K562 (cell line): ENCODE data around the gene ATG7. TPM values are rescaled to one million over a fixed set of nuclear protein-coding genes. Genes with fewer than 3 reads are reported as not detected.

Source experiments
- ATAC-seq: fragments of 200-7000 bp; cut with Tn5 transposase; 3 replicates; pipeline ENCODE4 v1.9.1; 2020; ENCODE audit warnings: moderate library complexity
- BruUV-seq: library from RNA; stranded (reverse); fragments of 400-500 nt; replicated peaks from 2 replicates; lab custom pipeline; 2021; lab: Mats Ljungman, UMichigan
- CTCF ChIA-PET: fragments of 300-600 bp; formaldehyde crosslinking; extraction: SDS; loops from one replicate; lab custom pipeline; 2021; ENCODE audit warnings: low intra/inter-chr PET ratio; lab: Yijun Ruan, JAX
- POLR2A ChIA-PET: fragments of 300-600, 350-650 bp; sonication (Branson Sonifier 250); formaldehyde crosslinking; extraction: SDS; loops from one replicate; lab custom pipeline; 2021; ENCODE audit warnings: antibody characterized with exemption, inconsistent platforms; lab: Yijun Ruan, JAX
- DNase-seq, 4 experiments: peaks; one replicate each; pipeline versions ENCODE4 v3.0.0 to v3.0.0-alpha.2; 2011 to 2018; ENCODE audit warnings: low spot score in 3 of 4, mixed read lengths in 3 of 4; ENCODE audit errors: extremely low read depth in 1 of 4
- FAIRE-seq: peaks from 2 replicates; lab custom pipeline; 2011; peaks lifted over from hg19 to GRCh38; lab: Jason Lieb, UNC
- H2AFZ ChIP-seq: 2 replicates; pipeline ENCODE4 v1.6.0; 2011; ENCODE audit warnings: low read depth, low read length, control low read depth, inconsistent platforms
- H3K27ac ChIP-seq: fragments of 200-600 bp; 3 replicates; pipeline ENCODE4 v1.8.0; 2011; ENCODE audit warnings: low read depth, mild to moderate bottlenecking, control low read depth, inconsistent platforms, low read length, moderate library complexity, mixed read lengths; ENCODE audit errors: extremely low read depth
- H3K27me3 ChIP-seq, 2 experiments: fragments of 300-600 bp in 1 of 2; 2 replicates in 1 of 2; 3 replicates in 1 of 2; pipeline versions ENCODE4 v1.6.0 to v1.8.0; 2011; ENCODE audit warnings: inconsistent platforms in 2 of 2, low read length in 2 of 2, mild to moderate bottlenecking in 1 of 2, mixed read lengths in 1 of 2, moderate library complexity in 1 of 2; ENCODE audit not compliant: control insufficient read depth in 2 of 2, insufficient read depth in 2 of 2
- H3K36me3 ChIP-seq: fragments of 300-600 bp; 3 replicates; pipeline ENCODE4 v1.8.0; 2011; ENCODE audit warnings: mild to moderate bottlenecking, low read length, inconsistent platforms; ENCODE audit not compliant: control insufficient read depth, insufficient read depth
- H3K4me1 ChIP-seq, 2 experiments: fragments of 200-600 bp in 1 of 2; replicated peaks in 1 of 2; 2 replicates in 1 of 2; 3 replicates in 1 of 2; pipeline versions ENCODE4 v1.5.1 to v1.8.0; 2011; ENCODE audit warnings: inconsistent platforms in 2 of 2, low read length in 2 of 2, mild to moderate bottlenecking in 1 of 2, mixed read lengths in 1 of 2, moderate library complexity in 1 of 2; ENCODE audit not compliant: control insufficient read depth in 2 of 2, insufficient read depth in 2 of 2
- H3K4me2 ChIP-seq: 2 replicates; pipeline ENCODE4 v1.6.1; 2011; ENCODE audit warnings: low read length, control low read depth, inconsistent platforms, mixed read lengths; ENCODE audit not compliant: insufficient read depth
- H3K4me3 ChIP-seq: fragments of 200-600 bp; sonication (generic), shearing (Covaris generic); 2 replicates; pipeline ENCODE4 v1.5.1; 2016; ENCODE audit warnings: control low read depth, inconsistent platforms
- H3K79me2 ChIP-seq: fragments of 200-600 bp; 3 replicates; pipeline ENCODE4 v1.8.0; 2011; ENCODE audit warnings: low read length, inconsistent platforms; ENCODE audit not compliant: control insufficient read depth, insufficient read depth
- H3K9ac ChIP-seq, 2 experiments: 2 replicates each; pipeline versions ENCODE4 v1.6.0 to v1.6.1; 2011; ENCODE audit warnings: low read depth in 2 of 2, low read length in 2 of 2, control low read depth in 1 of 2, inconsistent platforms in 1 of 2, mild to moderate bottlenecking in 1 of 2, mixed read lengths in 1 of 2; ENCODE audit not compliant: insufficient read depth in 1 of 2
- H3K9me1 ChIP-seq: one replicate; pipeline ENCODE4 v1.6.0; 2011; ENCODE audit warnings: inconsistent platforms, mild to moderate bottlenecking, low read length, moderate library complexity; ENCODE audit not compliant: control insufficient read depth, insufficient read depth
- H3K9me3 ChIP-seq: replicated peaks from 2 replicates; pipeline ENCODE4 v1.5.1; 2011; ENCODE audit warnings: low read depth, low read length, inconsistent platforms; ENCODE audit not compliant: control insufficient read depth, insufficient read depth
- H4K20me1 ChIP-seq: replicated peaks from 2 replicates; pipeline ENCODE4 v1.6.1; 2011; ENCODE audit warnings: low read length, inconsistent platforms, mixed read lengths; ENCODE audit not compliant: control insufficient read depth, insufficient read depth
- FOXJ3 ChIP-seq: sonication (generic); formaldehyde crosslinking; IDR thresholded peaks from 2 replicates; pipeline ENCODE4 v1.4.0; 2020; ENCODE audit warnings: mild to moderate bottlenecking, missing genetic modification reagents
- HNRNPLL ChIP-seq: fragments of 200-400 bp; formaldehyde crosslinking; IDR thresholded peaks from 2 replicates; pipeline ENCODE4 v1.6.1; 2017; ENCODE audit warnings: low read length, low read depth, mild to moderate bottlenecking; ENCODE audit not compliant: poor library complexity, severe bottlenecking
- MAFK ChIP-seq: IDR thresholded peaks from 2 replicates; pipeline ENCODE4 v1.6.1; 2011; ENCODE audit warnings: low read length, improper control_type of control experiment
- MCM2 ChIP-seq: fragments of 450-650 bp; IDR thresholded peaks from 2 replicates; pipeline ENCODE4 v1.6.1; 2017; ENCODE audit warnings: low read depth, mild to moderate bottlenecking
- NRF1 ChIP-seq, 2 experiments: fragments of 450-650 bp; IDR thresholded peaks in 1 of 2; conservative IDR thresholded peaks in 1 of 2; 2 replicates each; pipeline ENCODE4 v1.6.1; 2014; ENCODE audit warnings: mild to moderate bottlenecking in 2 of 2
- REST ChIP-seq, 2 experiments: fragments of 450-650 bp; formaldehyde crosslinking in 1 of 2; IDR thresholded peaks; 2 replicates each; pipeline versions ENCODE4 v1.4.0 to v1.6.1; 2014 to 2020; ENCODE audit warnings: mild to moderate bottlenecking in 2 of 2, borderline replicate concordance in 1 of 2, low read depth in 1 of 2
- ZBTB34 ChIP-seq: fragments of 250-450 bp; sonication (Bioruptor Pico); IDR thresholded peaks from 2 replicates; pipeline ENCODE4 v1.8.0; 2021; ENCODE audit warnings: mild to moderate bottlenecking, moderate library complexity
- ZNF398 ChIP-seq: fragments of 250-450 bp; sonication (Bioruptor Pico); IDR thresholded peaks from 2 replicates; pipeline ENCODE4 v1.8.0; 2021; ENCODE audit warnings: moderate library complexity, mild to moderate bottlenecking, inconsistent platforms
- WGBS: fragments of 100-300 bp; shearing (Covaris generic); methylation state at CpG from one replicate; pipeline ENCODE4 v1.1.6; 2016; ENCODE audit warnings: low coverage, mixed read lengths; ENCODE audit not compliant: insufficient coverage; ENCODE audit errors: missing lambda C conversion rate; 5-methylcytosine and 5-hydroxymethylcytosine counted together
- in situ Hi-C: fragments of 300-500 bp; cut with MboI; formaldehyde crosslinking; loops from 4 replicates; pipeline ENCODE4 v1.15.0; 2018; ENCODE audit warnings: inconsistent platforms, mixed read lengths
- intact Hi-C: fragments of 100-400 bp; cut with micrococcal nuclease; formaldehyde crosslinking; loops from 2 replicates; pipeline ENCODE4 v1.14.2; 2022
- polyA plus RNA-seq, 8 experiments: library from polyadenylated mRNA; depleted of rRNA in 4 of 8; stranded (reverse) in 5 of 8; unstranded in 3 of 8; fragments of >200 nt; fragmentation: Nextera tagmentation in 2 of 8; fragmentation: Illumina TruSeq in 1 of 8; extraction: Ambion mirVana in 2 of 8; extraction: Trizol in 1 of 8; gene quantifications; 2 replicates each; pipeline versions ENCODE4 v1.2.1 to v1.2.3, GENCODE V29; 2011 to 2014; ENCODE audit warnings: inconsistent platforms in 1 of 8, missing spikeins in 1 of 8
- total RNA-seq, 7 experiments: library from RNA; depleted of rRNA in 6 of 7; stranded (reverse); fragments of >200 nt in 6 of 7; fragmentation: Illumina TruSeq in 2 of 7; extraction: Trizol in 2 of 7; gene quantifications; 2 replicates each; pipeline versions ENCODE4 v1.2.1 to v1.2.3, GENCODE V29; 2011 to 2021; ENCODE audit warnings: low replicate concordance in 1 of 7

Gene ATG7
- total and polyA plus RNA-seq, 9 of the 15 experiments (the other 6 are each of a cell fraction or from before 2014, with no cell fraction given): 18.3 to 45.3 (median 33.6) TPM

GRCh38 chr3:11452885-11453847, 181.0 kb downstream of the ATG7 start:
- no TSS peak for BruUV-seq
- Histone ChIP-seq H3K4me3 (no peak overlapping the region), H3K79me2 (no peaks in the 10 kb centered on the region), H3K9ac (no peak overlapping the region), H3K27ac (no peak overlapping the region), H3K9me1 (no peaks in the 10 kb centered on the region), H3K4me1 (no peaks in the 10 kb centered on the region; a peak in 1 of 5 replicates), H4K20me1 (no peaks in the 10 kb centered on the region), H2AFZ (no peak overlapping the region), H3K4me2 (no peak overlapping the region), H3K27me3 (no peaks in the 10 kb centered on the region), H3K9me3 (no peaks in the 10 kb centered on the region), H3K36me3 (no peaks in the 10 kb centered on the region)
- ChIA-PET CTCF (no interaction called here), POLR2A (interaction anchor here (1.2 kb wide), 1 partner anchor 10 kb away, joined by 3 read pairs; no protein-coding TSS in a partner anchor)
- FAIRE-seq (no peak), ATAC-seq (no peak; the same call in 1 of the 3 replicates), DNase-seq (no peak)
- in situ Hi-C loops: no loop called here
- intact Hi-C loops: no loop called here
- 68% methylated on average over 14 of the region's 14 CpGs for WGBS
- TF ChIP-seq FOXJ3 (CRISPR knock-in tag) (no peak), MCM2 (no peak), MAFK (0 out of 2 replicates have a peak, but pooled peaks have one; percentile 9), HNRNPLL (no peak), ZNF398 (CRISPR knock-in tag) (no peak), ZBTB34 (CRISPR knock-in tag) (no peak), REST (IDR thresholded peaks at IDR 0.05; ENCODE audit: borderline replicate concordance) (no peak), REST (CRISPR knock-in tag; IDR thresholded peaks at IDR 0.05; ENCODE audit: low read depth) (no peak), NRF1 (conservative IDR thresholded peaks at IDR 0.05 in 1 of 2, IDR thresholded peaks at IDR 0.05 in 1 of 2) (no peak)
